ENCODE results near the gene ZSCAN10.

GRCh38 chr16:3056336-3057180 is 42.5 kb downstream of the ZSCAN10 start:
- TF ChIP-seq, protein P1, sequence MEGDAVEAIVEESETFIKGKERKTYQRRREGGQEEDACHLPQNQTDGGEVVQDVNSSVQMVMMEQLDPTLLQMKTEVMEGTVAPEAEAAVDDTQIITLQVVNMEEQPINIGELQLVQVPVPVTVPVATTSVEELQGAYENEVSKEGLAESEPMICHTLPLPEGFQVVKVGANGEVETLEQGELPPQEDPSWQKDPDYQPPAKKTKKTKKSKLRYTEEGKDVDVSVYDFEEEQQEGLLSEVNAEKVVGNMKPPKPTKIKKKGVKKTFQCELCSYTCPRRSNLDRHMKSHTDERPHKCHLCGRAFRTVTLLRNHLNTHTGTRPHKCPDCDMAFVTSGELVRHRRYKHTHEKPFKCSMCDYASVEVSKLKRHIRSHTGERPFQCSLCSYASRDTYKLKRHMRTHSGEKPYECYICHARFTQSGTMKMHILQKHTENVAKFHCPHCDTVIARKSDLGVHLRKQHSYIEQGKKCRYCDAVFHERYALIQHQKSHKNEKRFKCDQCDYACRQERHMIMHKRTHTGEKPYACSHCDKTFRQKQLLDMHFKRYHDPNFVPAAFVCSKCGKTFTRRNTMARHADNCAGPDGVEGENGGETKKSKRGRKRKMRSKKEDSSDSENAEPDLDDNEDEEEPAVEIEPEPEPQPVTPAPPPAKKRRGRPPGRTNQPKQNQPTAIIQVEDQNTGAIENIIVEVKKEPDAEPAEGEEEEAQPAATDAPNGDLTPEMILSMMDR (IDR thresholded peaks at IDR 0.05), result no peak
- no peak for TF ChIP-seq ZFX (IDR thresholded peaks at IDR 0.05; ENCODE audit: borderline replicate concordance)

Data from 22Rv1 (cell line).